Measurements from ENCODE around the gene SMIM14.
"Not testable (repeated sequence)": the region's sequence is repeated elsewhere in the genome, so short reads cannot be mapped to it uniquely, and the experiment has no call there.

Gene SMIM14

GRCh38 chr4:39642885-39643552, 4.4 kb upstream of the SMIM14 start:
- no peak for DNase-seq (ENCODE audit: low read depth)

GRCh38 chr4:39641451-39641850, 2.8 kb upstream of the SMIM14 start:
- DNase-seq (ENCODE audit: low read depth): no peak

GRCh38 chr4:39637586-39638353, 895 bp downstream of the SMIM14 start:
- DNase-seq (ENCODE audit: low read depth): no peak

- DNase-seq (ENCODE audit: low read depth): no peak
Measured at GRCh38 chr4:39637221-39637585, 1.5 kb downstream of the SMIM14 start.

GRCh38 chr4:39636531-39637184, 2.0 kb downstream of the SMIM14 start:
- no peak for DNase-seq (ENCODE audit: low read depth)

- no peak for DNase-seq (ENCODE audit: low read depth)
Measured at GRCh38 chr4:39635023-39635422, 3.6 kb downstream of the SMIM14 start.

- no peak for DNase-seq (ENCODE audit: low read depth)
Measured at GRCh38 chr4:39631700-39632079, 7.0 kb downstream of the SMIM14 start.

- DNase-seq (ENCODE audit: low read depth): no peak
Measured at GRCh38 chr4:39627413-39627812, 11.3 kb downstream of the SMIM14 start.

GRCh38 chr4:39626913-39627312, 11.8 kb downstream of the SMIM14 start:
- no peak for DNase-seq (ENCODE audit: low read depth)

- no peak for DNase-seq (ENCODE audit: low read depth)
Measured at GRCh38 chr4:39626261-39626660, 12.4 kb downstream of the SMIM14 start.

GRCh38 chr4:39621582-39621981, 17.1 kb downstream of the SMIM14 start:
- DNase-seq (ENCODE audit: low read depth): no peak

GRCh38 chr4:39620551-39621313, 17.9 kb downstream of the SMIM14 start:
- no peak for DNase-seq (ENCODE audit: low read depth)

- no peak for DNase-seq (ENCODE audit: low read depth)
Measured at GRCh38 chr4:39617534-39617933, 21.1 kb downstream of the SMIM14 start.

- no peak for DNase-seq (ENCODE audit: low read depth)
Measured at GRCh38 chr4:39616651-39617050, 22.0 kb downstream of the SMIM14 start.

- DNase-seq (ENCODE audit: low read depth): not testable (repeated sequence)
Measured at GRCh38 chr4:39616112-39616511, 22.6 kb downstream of the SMIM14 start.

GRCh38 chr4:39614487-39615162, 24.0 kb downstream of the SMIM14 start:
- DNase-seq (ENCODE audit: low read depth): no peak

GRCh38 chr4:39613093-39613656, 25.5 kb downstream of the SMIM14 start:
- no peak for DNase-seq (ENCODE audit: low read depth)

- no peak for DNase-seq (ENCODE audit: low read depth)
Measured at GRCh38 chr4:39609454-39609931, 29.2 kb downstream of the SMIM14 start.

GRCh38 chr4:39608451-39608850, 30.2 kb downstream of the SMIM14 start:
- DNase-seq (ENCODE audit: low read depth): no peak

- DNase-seq (ENCODE audit: low read depth): no peak
Measured at GRCh38 chr4:39606747-39607146, 31.9 kb downstream of the SMIM14 start.

- no peak for DNase-seq (ENCODE audit: low read depth)
Measured at GRCh38 chr4:39597695-39598381, 40.8 kb downstream of the SMIM14 start.
